Stimulated activated CD4-positive, alpha-beta T cell treated with anti-CD3 and anti-CD28 coated beads, Interleukin-12 subunit alpha, Interleukin-12 subunit beta, amount 100 ng/mL, for 24 hours (primary cell): ENCODE measurements around the gene COA1.

ENCODE experiments used
- DNase-seq, 2 experiments: peaks; one replicate each; pipeline ENCODE4 v3.0.0-alpha.2; 2020; ENCODE audit warnings: low read depth in 2 of 2

Gene COA1

GRCh38 chr7:43653466-43653865, 75.9 kb downstream of the COA1 start:
- DNase-seq: no peak

DNA sequence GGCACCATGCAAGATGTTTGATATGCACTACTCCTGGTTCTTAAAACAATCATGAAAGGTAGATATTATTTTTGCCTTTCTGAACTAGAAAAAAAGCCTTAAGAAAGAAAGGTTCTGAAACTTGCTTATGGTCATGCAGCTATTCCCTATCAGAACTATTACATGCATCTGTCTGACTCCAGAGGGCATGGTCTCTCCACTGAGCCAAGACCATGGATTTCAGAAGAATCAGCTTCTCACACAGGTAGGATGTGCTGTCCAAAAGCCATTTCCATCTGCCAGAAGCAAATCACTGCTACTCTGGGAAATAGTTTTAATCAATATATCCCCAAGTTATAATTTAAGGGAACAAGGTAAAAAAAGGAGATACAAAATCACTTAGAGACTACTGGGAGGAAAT, 77.0 kb downstream of the COA1 start:
- no peak for DNase-seq

- no peak for DNase-seq
Measured at GRCh38 chr7:43650457-43651052, 78.8 kb downstream of the COA1 start.

DNA sequence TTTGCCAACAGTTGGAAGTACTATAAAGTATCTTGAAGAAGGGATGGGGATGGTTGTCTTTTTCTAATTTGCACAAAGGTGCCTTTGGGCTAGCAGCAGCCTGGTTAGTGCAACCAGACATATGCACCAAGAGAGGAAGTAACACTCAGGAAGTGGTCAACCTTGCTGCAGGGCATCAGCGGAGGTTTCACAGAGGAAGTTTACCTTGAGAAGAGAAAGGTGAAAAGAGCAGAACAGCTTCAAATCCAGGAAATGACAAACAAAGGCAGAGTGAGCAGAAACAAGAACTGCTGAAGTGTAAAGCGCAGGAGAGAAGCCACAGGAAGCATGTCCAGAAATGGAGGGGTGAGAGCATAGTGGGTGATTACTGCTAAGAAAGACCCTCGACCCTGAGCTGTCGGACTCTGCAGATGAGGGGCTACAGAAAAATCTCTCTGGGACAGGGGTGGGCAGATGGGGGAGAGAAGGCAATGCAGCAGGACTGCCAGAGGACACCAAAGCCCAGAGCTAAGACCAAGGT, 79.5 kb downstream of the COA1 start:
- no peak for DNase-seq

- DNase-seq: peak in 1 of 2 experiments; percentile 41
Measured at GRCh38 chr7:43648473-43649406, 80.6 kb downstream of the COA1 start.

DNA sequence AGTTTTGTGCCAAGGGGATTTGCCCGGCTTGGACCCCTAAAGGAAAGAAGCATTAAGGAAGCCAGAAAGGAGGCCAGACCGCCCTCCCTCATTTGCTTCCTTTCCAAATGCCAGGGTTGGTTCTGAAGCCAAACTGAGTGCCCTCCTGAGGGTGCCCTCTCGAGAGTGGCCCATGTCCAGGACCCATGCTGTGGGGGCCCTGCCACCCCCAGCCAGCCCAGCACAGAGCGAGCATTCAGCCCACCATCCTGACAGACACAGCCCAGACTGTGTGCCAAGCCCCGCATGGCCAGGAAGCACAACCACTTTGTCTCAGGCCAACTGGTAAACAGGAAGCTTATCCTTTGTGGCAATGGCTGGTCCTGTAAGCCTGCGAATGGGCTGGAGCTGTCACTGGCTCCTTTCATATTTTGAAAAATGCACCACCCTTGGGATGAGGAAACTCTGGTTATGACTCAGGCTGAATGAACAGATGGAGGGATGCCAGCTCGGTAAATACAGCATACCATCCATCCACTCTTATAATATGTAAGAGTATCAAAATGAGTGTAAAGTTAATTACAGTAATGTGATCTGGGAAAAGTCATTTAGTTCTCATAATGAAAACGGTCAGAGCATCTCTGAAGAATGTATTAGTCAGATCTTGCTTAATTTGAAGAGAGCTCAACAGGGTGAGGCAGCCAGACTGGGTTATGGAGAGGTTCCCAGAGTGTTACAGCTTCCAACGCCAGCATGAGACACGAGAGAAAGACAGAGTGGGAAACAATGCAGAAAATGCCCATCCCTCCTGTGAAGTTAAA, 81.5 kb downstream of the COA1 start:
- peak in 1 of 2 experiments; percentile 39 for DNase-seq

DNA sequence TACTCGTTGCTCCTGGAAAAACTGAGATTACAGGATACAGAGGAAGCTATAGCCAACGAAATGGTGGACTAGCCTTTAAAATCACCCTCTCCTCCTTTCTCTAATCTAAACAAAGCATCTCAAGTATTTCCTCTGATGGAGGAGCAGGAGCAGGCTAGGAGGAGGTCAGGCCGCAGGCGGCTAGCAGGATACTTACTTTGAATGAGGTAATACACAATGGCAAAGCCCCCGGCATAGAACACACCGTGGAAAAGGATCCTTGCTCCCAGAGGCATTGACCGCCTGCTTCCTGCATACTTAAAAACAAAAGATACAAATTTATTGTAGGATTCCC, 82.0 kb downstream of the COA1 start:
- DNase-seq: no peak

DNA sequence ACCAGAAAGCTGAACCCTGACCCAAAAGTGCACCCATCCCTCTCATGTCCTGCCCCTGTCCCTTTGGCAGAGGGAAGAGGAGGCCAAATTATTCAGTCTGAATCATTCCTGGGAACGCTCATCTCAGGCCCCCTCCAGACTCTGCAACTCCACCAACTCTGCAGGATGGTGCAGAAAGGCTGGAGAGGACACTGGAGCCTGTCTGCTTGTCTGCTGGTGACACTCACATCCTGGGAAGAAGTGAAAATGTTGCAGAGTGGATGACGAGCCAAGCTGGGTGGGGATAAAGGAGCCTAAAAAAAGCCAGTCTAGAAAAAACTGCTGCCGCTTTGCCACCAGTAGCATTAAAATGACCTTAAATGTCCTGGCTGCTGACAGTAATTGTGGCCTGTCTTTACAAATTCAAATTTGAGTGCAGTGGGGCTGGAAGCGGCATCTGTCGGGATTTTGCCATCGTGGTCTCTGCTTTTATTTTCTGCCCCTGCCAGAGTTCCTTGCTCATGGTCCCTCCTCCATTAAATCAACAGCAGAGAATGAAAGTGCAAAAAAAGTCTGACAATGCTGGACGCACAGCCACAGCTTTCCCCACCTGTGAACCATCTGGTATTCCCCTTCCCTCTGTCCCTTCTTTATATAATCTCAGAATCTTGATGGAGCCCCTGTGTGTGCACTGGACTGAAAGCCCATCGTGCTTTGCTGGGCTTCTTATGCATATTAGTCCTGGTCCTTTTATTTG, 82.6 kb downstream of the COA1 start:
- no peak for DNase-seq

DNA sequence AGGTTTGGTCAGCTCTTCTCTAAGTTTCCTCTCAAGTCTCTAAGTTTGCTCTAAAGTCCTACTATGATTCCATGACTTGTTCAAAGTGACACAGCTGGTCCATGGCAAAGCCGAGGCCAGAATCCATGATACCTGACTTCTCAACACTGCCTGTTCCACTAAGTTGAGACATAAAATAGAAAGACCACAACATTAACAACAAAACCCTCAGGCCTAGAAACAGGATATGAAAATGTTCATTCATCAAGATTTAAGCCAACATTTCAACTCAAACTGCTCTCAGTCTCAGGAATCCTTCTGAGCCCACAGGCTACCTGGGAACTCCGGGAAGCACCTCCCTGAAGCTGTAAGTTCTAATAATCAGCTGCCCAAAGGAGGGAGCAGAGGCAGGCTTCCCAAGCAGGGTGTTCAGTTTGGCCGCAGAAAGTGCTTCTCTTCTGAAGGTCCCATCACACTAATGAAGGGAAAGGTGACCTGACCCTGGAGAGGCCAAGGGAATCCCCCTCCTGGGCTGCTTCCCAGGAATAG, 83.6 kb downstream of the COA1 start:
- DNase-seq: no peak

DNA sequence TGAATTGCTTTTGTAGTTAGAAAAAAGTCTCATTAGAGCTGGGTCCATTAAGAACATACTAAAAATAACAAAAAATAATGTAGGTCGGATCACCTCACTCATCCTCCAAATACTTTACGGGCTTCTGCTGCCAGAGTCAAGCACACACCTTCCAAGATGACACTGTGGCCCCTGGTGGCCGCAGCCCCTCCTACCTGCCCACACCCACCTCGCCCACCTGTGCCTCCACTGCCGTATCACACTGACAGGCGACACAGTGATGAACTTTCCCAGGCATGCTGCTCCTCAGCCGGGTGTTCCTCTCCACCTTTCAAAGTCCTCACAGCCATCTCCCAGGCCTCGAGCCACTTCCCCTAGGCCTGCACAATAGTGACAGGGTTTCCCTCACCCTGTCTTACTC, 85.5 kb downstream of the COA1 start:
- DNase-seq: no peak

- DNase-seq: no peak
Measured at GRCh38 chr7:43642897-43643630, 86.3 kb downstream of the COA1 start.

GRCh38 chr7:43640679-43641078, 88.6 kb downstream of the COA1 start:
- no peak for DNase-seq

- no peak for DNase-seq
Measured at GRCh38 chr7:43639858-43640491, 89.3 kb downstream of the COA1 start.

DNA sequence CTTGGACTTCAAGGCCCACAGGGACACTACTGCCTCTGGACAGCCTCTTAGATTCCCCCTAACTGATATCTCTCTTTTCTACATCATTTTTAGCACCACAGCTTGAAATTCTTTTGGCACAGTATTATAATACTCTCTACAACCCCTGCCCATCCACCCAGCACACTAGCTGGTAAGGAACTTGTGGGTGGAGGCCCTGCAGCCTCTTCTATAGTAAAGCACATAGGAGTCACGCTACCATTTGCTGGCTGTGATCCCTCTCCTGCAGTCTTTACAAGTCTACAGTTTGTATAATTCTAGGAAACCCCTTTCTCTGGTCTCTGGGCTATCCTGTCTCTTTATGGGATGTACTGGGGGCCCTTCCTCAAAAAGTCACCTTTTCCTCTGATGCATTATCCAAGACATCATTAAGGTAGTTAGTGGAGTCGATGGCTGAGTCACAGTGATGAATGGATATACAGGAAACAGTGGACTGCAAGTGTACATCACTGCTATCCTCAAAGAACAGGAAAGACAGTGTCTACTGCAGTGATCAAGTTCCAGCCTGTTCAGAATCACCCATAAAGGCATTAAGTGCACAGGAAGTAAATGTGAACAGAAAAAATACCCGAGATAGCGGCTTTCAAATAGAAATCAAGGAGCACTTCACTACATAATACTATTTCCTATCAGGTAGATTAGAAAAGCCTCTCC, 92.1 kb downstream of the COA1 start:
- DNase-seq: no peak

DNA sequence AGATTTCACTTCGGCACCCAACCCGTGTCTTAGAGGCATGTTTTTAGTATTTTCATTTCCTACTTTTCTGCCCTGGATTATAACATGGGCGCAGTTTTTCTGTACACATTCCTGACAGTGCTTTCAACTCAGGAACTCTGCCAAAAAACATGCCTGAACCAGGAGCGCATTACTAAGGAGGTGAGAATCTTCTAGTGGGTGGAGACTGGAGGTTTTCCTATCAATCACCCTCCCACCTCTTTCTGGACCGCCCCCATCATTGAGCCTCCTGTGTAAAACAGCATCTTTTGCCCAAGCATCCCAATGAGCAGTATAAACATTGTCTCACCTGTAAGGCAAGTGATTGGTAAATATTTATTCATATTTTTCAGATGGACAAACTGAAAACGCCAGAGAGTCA, 93.2 kb downstream of the COA1 start:
- DNase-seq: no peak

DNA sequence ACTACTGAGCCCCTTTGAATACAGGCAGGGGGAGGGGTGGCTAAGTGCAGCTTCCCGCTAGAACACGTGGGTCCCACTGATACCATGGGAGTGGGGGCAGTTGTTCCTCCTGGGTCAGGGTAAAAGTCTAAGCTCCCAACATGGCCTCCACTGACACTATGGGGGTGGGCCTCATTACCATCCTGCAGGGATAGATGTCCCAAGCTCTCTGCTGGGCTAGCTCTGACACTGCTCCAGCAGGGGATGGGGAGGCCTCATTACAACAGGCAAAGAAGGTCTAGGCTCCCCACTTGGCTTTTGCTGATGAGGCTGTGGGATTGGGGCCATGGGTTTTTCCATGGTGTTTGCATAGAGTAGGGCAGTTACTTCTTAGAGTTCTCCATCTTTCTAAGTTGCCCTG, 94.9 kb downstream of the COA1 start:
- no peak for DNase-seq

- DNase-seq: no peak
Measured at GRCh38 chr7:43632746-43633145, 96.6 kb downstream of the COA1 start.

GRCh38 chr7:43631559-43631958, 97.8 kb downstream of the COA1 start:
- no peak for DNase-seq

GRCh38 chr7:43630482-43630881, 98.8 kb downstream of the COA1 start:
- DNase-seq: no peak

- DNase-seq: no peak
Measured at GRCh38 chr7:43629857-43630256, 99.5 kb downstream of the COA1 start.
